HG03066 (cell line): ENCODE results near the gene ASTL.
"Not testable (repeated sequence)": the region's sequence is repeated elsewhere in the genome, so short reads cannot be mapped to it uniquely, and the experiment has no call there.

Source experiments
- ATAC-seq: cut with Tn5 transposase; IDR thresholded peaks from one replicate; pipeline ENCODE4 v1.9.1; 2021; ENCODE audit warnings: low read depth; ENCODE audit not compliant: unreplicated experiment

ASTL gene

DNA sequence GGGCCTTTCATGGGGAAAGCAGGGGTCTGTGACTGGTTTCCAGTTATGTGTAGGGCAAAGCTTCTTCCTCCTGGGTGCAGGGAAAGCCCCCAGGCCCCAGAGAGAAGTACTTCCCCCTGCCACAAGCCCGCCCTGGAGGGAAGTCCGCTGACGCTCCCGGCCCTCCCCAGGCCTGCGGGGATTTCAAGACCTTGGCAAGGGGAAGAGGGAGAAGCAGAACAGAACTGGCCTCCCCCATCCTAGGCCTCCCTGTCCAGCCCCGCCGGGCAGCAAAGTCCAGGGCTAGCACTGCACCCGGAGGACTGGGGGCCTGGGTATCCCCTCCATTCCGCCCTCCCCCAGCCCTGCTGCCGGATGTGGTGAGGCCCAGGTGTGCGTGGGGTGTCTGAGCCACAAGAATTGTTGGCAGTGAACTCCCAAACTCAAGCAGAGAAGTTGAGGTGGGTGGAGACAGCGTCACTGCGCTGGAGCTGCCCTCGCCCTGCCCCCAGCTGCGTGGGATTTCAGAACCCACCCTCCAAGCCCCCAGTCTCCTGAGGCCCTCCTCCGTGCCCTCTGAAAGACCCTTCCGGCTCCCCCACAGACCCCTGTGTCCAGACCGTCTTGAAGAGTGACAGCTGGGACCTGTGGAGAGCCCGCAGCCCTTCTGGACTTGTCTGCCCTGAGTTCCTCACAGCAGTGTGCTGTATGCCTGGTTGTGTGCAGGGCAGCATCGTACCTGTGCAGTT, 8.0 kb upstream of the ASTL start:
- peak; percentile 32 for ATAC-seq

DNA sequence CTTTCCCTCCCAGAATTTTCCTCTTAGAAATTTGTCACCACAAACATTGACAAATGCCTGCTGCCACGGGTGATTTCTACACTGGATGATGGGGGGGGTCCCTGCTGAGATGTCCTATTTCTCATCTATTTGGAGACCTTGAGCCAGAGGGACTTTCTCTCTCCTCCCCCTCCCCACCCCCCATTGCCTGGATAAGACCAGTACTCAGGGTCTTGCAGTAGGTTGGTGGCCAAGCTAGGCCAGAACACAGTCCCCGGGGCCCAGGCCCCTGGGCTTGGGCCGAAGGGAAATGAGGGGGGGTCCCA, 7.5 kb upstream of the ASTL start:
- no peak for ATAC-seq

- ATAC-seq, result peak; percentile 47
Measured at GRCh38 chr2:96145036-96145847, 6.9 kb upstream of the ASTL start, which contains the start of gene DUSP2. Gene DUSP2 (minus strand): TSS chr2:96145440. CDS start chr2:96145354, 86 bp downstream.

DNA sequence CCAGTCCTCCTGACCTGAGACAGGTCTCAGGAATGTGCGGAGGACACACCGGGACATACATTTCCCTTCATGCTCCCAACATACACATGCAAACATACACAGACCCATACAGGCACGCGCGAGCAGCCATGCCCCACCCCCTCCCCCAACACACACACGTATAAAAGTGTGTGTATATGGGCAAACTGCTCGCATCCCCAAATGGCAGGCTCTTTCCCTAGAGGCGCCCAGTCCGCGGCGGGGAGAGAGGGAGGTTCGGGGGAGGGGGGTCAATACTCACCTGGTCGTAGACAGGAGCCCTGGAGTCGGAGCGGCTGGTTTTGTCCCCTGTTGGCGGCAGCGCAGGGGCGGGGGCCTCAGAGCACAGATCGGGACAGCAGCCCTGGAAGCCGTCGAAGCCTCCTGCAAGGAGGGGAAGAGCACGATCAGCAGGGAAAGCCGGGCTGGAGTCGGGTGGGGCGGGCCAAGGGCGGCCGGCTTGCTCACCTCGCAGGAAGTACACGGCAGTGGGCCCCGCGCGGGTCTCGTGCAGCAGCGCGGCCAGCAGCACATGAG, 6.3 kb upstream of the ASTL start:
- no peak for ATAC-seq

DNA sequence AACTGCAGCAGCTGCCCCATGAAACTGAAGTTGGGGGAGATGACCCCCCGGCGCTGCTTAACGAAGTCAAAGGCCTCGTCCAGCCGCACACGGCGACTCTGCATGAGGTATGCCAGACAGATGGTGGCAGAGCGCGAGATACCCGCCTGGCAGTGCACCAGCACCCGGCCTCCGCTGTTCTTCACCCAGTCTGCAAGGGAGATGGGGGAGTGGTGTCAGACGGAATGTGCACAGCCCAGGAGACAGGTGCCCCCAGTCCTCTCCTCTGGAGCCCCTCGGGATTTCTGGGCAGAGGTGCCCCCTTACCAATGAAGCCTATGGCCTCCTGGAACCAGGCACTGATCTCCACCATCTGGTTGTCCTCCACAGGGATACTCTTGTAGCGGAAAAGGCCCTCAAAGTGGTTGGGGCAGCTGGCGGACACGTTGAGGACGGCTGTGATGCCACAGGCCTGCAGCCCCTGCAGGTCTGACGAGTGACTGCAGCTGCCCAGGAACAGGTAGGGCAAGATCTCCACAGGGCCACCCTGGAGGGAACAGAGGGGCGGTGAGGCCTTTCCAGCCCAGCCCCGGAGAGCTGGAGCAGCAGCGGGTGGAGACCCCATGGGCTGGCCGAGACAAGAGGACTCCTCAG, 5.7 kb upstream of the ASTL start:
- ATAC-seq, result no peak

DNA sequence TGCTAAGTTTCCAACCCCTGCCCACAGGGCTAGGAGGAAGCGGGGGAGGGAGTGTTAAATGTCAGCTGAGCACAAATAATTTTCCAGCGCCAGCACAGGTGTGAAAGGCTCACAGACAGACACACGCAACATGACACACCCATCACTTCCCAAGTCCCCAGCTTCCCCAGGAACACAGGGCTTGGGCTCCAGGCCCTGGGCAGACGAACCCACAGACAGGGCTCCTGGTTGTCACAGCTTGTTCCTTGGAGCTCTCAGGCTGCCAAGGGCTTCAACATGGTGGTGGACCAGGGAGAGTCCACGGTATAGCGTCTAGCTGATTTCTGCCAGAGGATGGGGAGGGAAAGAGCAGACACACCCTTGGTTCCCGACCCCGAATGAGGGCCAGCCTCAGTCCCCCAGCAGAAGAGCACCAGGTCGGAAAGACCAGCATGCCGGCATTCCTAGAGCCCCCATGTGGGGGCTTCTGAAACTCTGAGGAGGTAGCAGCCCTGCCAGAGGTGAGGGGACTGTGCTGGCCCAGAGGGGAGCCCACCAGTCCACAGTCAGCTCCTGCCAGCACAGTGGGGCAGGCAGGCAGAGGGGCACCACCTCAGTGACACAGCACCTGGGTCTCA, 5.0 kb upstream of the ASTL start:
- ATAC-seq, result no peak

DNA sequence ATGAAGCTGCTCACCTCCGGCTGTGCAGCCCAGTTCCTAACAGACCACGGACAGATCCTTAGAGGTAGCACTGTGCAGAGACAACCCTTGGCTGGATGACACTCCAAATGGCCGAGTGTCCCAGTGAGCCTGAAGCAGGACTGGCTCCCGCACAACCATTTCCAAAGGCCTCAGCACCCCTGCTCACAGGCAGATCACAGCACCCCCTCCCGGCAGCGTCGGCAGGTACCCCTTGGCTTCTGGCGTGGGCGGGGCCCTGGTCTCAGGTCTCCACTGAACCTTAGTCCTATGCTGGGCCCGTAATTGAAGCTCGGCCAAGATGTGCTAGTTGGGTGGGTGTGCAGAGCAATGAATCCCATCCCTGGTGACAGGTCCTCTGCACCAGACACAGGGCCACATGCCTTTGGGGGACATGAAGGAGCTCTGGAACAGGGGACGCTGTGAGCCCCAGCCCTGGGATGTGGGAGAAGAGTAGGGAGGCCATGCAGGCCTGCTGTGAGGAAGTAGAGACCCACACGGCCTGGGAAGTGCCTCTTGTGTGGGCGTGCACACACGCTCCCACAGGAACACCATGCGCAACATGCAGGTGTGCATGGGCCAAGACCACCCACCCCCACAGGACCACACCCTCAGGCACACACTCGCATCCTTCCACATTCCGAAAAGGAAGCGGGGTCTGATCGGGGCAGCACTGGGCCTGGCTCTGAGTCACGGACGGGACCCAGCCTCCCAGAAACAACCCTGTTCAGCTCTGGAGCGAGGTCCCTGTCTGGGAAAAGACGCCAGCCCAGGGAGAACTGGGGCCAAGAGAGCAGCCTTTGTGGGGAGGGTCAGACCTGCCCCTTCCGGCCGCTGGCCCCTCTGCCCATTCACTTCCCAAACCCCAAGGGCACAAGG, 4.2 kb upstream of the ASTL start:
- ATAC-seq, result no peak

DNA sequence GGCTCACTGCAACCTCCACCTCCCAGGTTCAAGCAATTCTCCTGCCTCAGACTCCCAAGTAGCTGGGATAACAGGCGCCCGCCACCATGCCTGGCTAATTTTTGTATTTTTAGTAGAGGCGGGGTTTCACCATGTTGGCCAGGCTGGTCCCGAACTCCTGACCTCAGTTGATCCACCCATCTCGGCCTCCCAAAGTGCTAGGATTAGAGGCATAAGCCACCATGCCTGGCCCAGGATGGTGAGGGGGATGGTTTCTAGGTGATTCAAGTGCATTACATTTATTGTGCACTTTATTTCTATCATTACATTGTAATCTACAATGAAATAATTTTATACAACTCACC, 3.3 kb upstream of the ASTL start:
- not testable (repeated sequence) for ATAC-seq

GRCh38 chr2:96140941-96141623, 2.8 kb upstream of the ASTL start:
- ATAC-seq, result no peak

GRCh38 chr2:96139181-96139758, 968 bp upstream of the ASTL start:
- ATAC-seq, result no peak

GRCh38 chr2:96137321-96138178, 752 bp downstream of the ASTL start:
- no peak for ATAC-seq

DNA sequence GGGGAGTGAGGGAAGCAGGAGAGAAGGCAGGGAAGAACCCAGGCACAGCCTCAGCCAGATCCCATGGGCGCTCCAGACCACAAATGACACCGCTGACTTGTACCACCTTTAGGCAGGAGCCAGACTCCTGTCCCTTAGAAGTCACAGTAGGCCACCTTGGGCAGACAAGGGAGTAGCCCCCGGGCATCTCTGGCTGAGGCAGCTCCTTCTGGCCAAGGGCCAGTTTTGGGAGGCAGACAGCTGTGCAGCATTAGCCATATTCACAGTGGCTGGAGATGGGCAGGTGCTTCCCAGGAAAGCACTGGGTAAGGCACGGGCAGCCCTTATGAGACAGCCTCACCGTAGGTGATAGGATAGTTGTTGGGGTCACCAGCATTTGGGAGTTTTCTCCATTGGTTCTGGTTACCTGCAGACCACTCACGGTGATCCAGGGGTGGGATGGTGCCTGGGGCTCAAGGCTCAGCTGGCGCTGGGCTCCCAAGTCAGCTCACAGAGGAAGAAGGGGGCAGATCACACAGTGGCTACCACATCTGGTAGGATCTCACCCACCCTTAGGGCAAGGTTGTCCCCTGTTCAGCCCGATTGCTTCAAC, 2.1 kb downstream of the ASTL start:
- no peak for ATAC-seq

DNA sequence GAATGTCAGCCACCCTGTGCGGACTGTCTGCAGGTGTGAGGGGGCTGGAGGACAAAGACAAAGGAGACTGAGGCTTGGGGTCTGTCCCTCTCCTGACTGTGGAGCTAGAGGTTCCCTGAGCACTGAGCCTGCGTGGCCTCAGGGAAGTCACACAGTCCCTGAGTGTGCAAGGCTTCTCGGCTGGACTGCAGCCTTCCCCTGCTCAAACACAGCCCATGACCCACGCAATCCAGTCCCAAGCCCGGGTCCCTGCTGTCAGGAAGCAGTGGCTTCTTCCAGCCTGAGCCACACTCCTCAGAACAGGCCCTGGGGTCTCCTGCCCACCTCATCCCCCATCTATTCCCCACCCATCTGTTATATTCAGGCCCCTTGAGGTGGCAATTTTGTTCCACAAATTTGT, 2.7 kb downstream of the ASTL start:
- no peak for ATAC-seq

DNA sequence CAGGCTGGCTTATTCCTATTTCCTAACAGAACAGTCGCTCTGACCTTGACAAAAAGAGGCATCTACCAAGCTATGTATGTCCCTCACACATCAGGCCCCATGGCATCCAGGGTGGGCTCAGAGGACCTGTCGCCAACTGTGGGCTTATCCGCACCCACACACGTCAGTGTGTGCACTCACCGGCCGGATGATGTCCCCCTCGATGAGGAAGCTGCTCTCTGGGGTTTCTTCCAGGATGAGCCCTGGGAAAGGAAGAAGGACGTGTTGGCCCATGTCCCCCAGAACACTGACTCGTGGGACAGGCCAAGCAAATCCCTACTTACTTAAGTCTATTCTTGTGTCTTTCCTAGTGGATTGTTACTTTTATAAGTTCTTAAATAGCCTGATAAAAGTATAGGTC, 3.1 kb downstream of the ASTL start:
- no peak for ATAC-seq

GRCh38 chr2:96134421-96134820, 3.9 kb downstream of the ASTL start:
- ATAC-seq, result no peak

DNA sequence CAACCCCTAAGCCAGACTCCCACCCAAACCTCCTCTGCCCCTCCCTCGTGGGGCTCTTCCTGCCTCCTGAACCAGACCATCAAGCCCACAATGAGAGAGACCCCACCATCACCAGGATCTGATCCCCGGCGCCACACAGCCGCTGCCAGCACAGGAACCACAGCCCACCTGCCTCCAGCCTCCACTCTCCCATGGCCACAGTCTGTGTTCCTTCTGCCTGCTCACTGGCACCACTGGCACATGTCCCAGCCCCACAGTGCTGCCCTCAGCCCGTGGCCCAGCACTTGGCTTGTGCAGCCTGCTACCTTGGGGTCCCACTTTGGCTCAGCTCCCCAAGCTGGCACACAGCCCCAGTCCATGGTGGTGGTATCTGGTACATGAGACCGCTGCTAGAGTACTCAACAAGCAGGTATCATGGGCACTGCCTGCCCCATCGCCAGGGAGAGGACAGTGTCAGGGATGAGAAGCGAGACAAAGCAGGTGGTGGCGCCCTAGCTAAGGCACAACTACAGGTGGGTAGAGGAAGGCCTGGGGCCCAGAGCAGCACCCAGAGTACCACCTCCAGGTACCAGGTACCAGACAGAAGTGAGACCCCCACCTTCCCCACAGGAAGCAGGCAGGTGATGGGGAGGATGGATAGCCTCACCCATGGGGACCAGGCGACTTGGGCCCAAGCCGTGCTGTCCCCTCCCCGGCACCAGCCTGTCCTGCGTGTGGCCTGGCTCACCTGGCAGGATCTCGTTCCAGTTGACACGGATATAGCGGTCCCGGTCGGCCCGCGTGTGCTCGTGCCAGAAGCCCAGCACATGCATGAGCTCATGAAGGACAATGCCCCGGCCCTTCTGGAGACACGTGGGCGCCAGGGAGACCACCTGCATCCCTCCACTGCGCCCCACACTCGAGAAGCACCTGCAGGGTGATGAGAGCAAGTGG, 6.2 kb downstream of the ASTL start:
- ATAC-seq, result no peak
